ENCODE results near the gene PRR30.

GRCh38 chr2:27160191-27160590, 21.0 kb upstream of the PRR30 start:
- TF ChIP-seq EP300 (IDR thresholded peaks at IDR 0.05; ENCODE audit: borderline replicate concordance in 1 of 2, low read depth in 1 of 2, low read length in 1 of 2) (no peak), YY1 (IDR thresholded peaks at IDR 0.05; ENCODE audit: low read depth) (no peak), ZBTB33 (IDR thresholded peaks at IDR 0.05; ENCODE audit: borderline replicate concordance, low read depth) (no peak), MEF2A (IDR thresholded peaks at IDR 0.05; ENCODE audit: borderline replicate concordance, low read depth) (no peak), SIN3A (IDR thresholded peaks at IDR 0.05; ENCODE audit: borderline replicate concordance, low read depth, low read length) (no peak), CTCF (IDR thresholded peaks at IDR 0.05) (no peak), POLR2AphosphoS5 (IDR thresholded peaks at IDR 0.05; ENCODE audit: low read depth, low read length) (no peak), TEAD4 (IDR thresholded peaks at IDR 0.05; ENCODE audit: borderline replicate concordance, insufficient read depth) (no peak), CHD2 (IDR thresholded peaks at IDR 0.05; ENCODE audit: low read length, partially characterized antibody) (no peak)

Measured in SK-N-SH (cell line).